H9 (cell line): ENCODE measurements around the gene CHSY1. TPM values are rescaled to one million over a fixed set of nuclear protein-coding genes. Genes with fewer than 3 reads are reported as not detected.
A peak's percentile ranks its signal among the peaks of the same experiment; 100 is the strongest.

Experiments
- DNase-seq: peaks from one replicate; pipeline ENCODE4 v3.0.0-alpha.2; 2017
- H2AFZ ChIP-seq: one replicate; pipeline ENCODE4 v1.6.1; 2013; ENCODE audit warnings: mild to moderate bottlenecking, low read length, control low read depth, moderate library complexity
- H2AK5ac ChIP-seq: 2 replicates; pipeline ENCODE4 v1.6.1; 2013; ENCODE audit warnings: low read length, control low read depth, mixed read lengths; ENCODE audit not compliant: insufficient read length
- H2BK120ac ChIP-seq: one replicate; pipeline ENCODE4 v1.6.1; 2013; ENCODE audit warnings: low read depth, mild to moderate bottlenecking, low read length, control low read depth, inconsistent platforms; ENCODE audit not compliant: poor library complexity, severe bottlenecking
- H2BK12ac ChIP-seq: 2 replicates; pipeline ENCODE4 v1.6.1; 2013; ENCODE audit warnings: low read length, control low read depth, mixed read lengths, low read depth; ENCODE audit not compliant: insufficient read length
- H2BK15ac ChIP-seq: 2 replicates; pipeline ENCODE4 v1.6.1; 2013; ENCODE audit warnings: low read depth, low read length, control low read depth
- H2BK20ac ChIP-seq: one replicate; pipeline ENCODE4 v1.6.1; 2013; ENCODE audit warnings: low read depth, mild to moderate bottlenecking, low read length, control low read depth, inconsistent platforms; ENCODE audit not compliant: poor library complexity, severe bottlenecking
- H2BK5ac ChIP-seq: 2 replicates; pipeline ENCODE4 v1.6.1; 2013; ENCODE audit warnings: low read length, control low read depth, mixed read lengths; ENCODE audit not compliant: insufficient read length
- H3K14ac ChIP-seq: 2 replicates; pipeline ENCODE4 v1.6.1; 2013; ENCODE audit warnings: low read length, control low read depth; ENCODE audit not compliant: insufficient read depth
- H3K18ac ChIP-seq: 2 replicates; pipeline ENCODE4 v1.6.1; 2013; ENCODE audit warnings: low read depth, mild to moderate bottlenecking, mixed read lengths, low read length, control low read depth; ENCODE audit not compliant: insufficient read length
- H3K23ac ChIP-seq: 2 replicates; pipeline ENCODE4 v1.6.1; 2013; ENCODE audit warnings: low read length, control low read depth, mixed read lengths, low read depth; ENCODE audit not compliant: insufficient read length
- H3K23me2 ChIP-seq: 2 replicates; pipeline ENCODE4 v1.6.1; 2013; ENCODE audit warnings: low read depth, mild to moderate bottlenecking, mixed read lengths, low read length, control low read depth; ENCODE audit not compliant: insufficient read length, poor library complexity, severe bottlenecking
- H3K27ac ChIP-seq: 2 replicates; pipeline ENCODE4 v1.5.1; 2013; ENCODE audit warnings: low read length, control low read depth, mixed read lengths, low read depth; ENCODE audit not compliant: insufficient read length
- H3K27me3 ChIP-seq: 2 replicates; pipeline ENCODE4 v1.6.1; 2013; ENCODE audit warnings: low read length, control low read depth, inconsistent platforms; ENCODE audit not compliant: insufficient read depth
- H3K4ac ChIP-seq: 2 replicates; pipeline ENCODE4 v1.6.1; 2013; ENCODE audit warnings: low read depth, mild to moderate bottlenecking, control low read depth, inconsistent platforms, low read length, moderate library complexity
- H3K4me1 ChIP-seq: 2 replicates; pipeline ENCODE4 v1.6.1; 2013; ENCODE audit warnings: low read length, control low read depth, inconsistent platforms; ENCODE audit not compliant: insufficient read depth
- H3K4me2 ChIP-seq: 2 replicates; pipeline ENCODE4 v1.6.1; 2013; ENCODE audit warnings: low read length, control low read depth, mixed read lengths; ENCODE audit not compliant: insufficient read length, insufficient read depth
- H3K56ac ChIP-seq: 2 replicates; pipeline ENCODE4 v1.6.1; 2013; ENCODE audit warnings: low read depth, mild to moderate bottlenecking, mixed read lengths, low read length, control low read depth; ENCODE audit not compliant: insufficient read length
- H3K79me1 ChIP-seq: 2 replicates; pipeline ENCODE4 v1.6.1; 2013; ENCODE audit warnings: low read depth, mild to moderate bottlenecking, moderate library complexity, low read length, control low read depth, inconsistent platforms; ENCODE audit not compliant: insufficient read depth, poor library complexity, severe bottlenecking
- H3K79me2 ChIP-seq: 2 replicates; pipeline ENCODE4 v1.6.1; 2013; ENCODE audit warnings: low read length, control low read depth, inconsistent platforms; ENCODE audit not compliant: insufficient read depth
- H3K9ac ChIP-seq: 2 replicates; pipeline ENCODE4 v1.6.1; 2013; ENCODE audit warnings: low read length, control low read depth, mixed read lengths; ENCODE audit not compliant: insufficient read length; ENCODE audit errors: extremely low read depth
- H3K9me3 ChIP-seq: one replicate; pipeline ENCODE4 v1.6.1; 2013; ENCODE audit warnings: low read depth, low read length, inconsistent platforms; ENCODE audit not compliant: control insufficient read depth
- H3T11ph ChIP-seq: one replicate; pipeline ENCODE4 v1.6.1; 2013; ENCODE audit warnings: mild to moderate bottlenecking, low read length, control low read depth, inconsistent platforms
- H4K20me1 ChIP-seq: one replicate; pipeline ENCODE4 v1.6.1; 2013; ENCODE audit not compliant: control insufficient read depth, insufficient read length, insufficient read depth
- H4K5ac ChIP-seq: 2 replicates; pipeline ENCODE4 v1.6.1; 2013; ENCODE audit warnings: low read depth, mild to moderate bottlenecking, mixed read lengths, low read length, control low read depth; ENCODE audit not compliant: insufficient read length
- H4K8ac ChIP-seq: replicated peaks from 2 replicates; pipeline ENCODE4 v1.6.1; 2013; ENCODE audit warnings: low read length, control low read depth, mixed read lengths, low read depth; ENCODE audit not compliant: insufficient read length
- H4K91ac ChIP-seq: 2 replicates; pipeline ENCODE4 v1.6.1; 2013; ENCODE audit warnings: low read depth, mild to moderate bottlenecking, moderate library complexity, mixed read lengths, low read length, control low read depth; ENCODE audit not compliant: insufficient read length
- H3K27ac Mint-ChIP-seq, 3 experiments: 2 replicates in 2 of 3; 3 replicates in 1 of 3; pipeline ENCODE4 v1.8.0; 2020 to 2021; ENCODE audit warnings: mixed read lengths in 3 of 3, mild to moderate bottlenecking in 1 of 3, moderate library complexity in 1 of 3
- H3K27me3 Mint-ChIP-seq: 2 replicates; pipeline ENCODE4 v1.8.0; 2021; ENCODE audit warnings: low read depth, mild to moderate bottlenecking, moderate library complexity, mixed read lengths
- H3K36me3 Mint-ChIP-seq, 3 experiments: 2 replicates in 2 of 3; 3 replicates in 1 of 3; pipeline ENCODE4 v1.8.0; 2020 to 2021; ENCODE audit warnings: low read depth in 3 of 3, mixed read lengths in 3 of 3; ENCODE audit not compliant: insufficient read depth in 1 of 3
- H3K4me1 Mint-ChIP-seq, 2 experiments: 2 replicates each; pipeline ENCODE4 v1.8.0; 2020; ENCODE audit warnings: mixed read lengths in 2 of 2
- H3K4me3 Mint-ChIP-seq, 2 experiments: 2 replicates in 1 of 2; 3 replicates in 1 of 2; pipeline ENCODE4 v1.8.0; 2020 to 2021; ENCODE audit warnings: mild to moderate bottlenecking in 2 of 2, mixed read lengths in 2 of 2, moderate library complexity in 1 of 2
- H3K9me3 Mint-ChIP-seq, 2 experiments: 2 replicates in 1 of 2; 3 replicates in 1 of 2; pipeline ENCODE4 v1.8.0; 2020; ENCODE audit warnings: mild to moderate bottlenecking in 2 of 2, mixed read lengths in 2 of 2, moderate library complexity in 1 of 2
- whole genome bisulfite sequencing: extraction: QIAGEN DNeasy Blood & Tissue Kit; methylation state at CpG from one replicate; pipeline ENCODE4 v1.1.7; 2013; ENCODE audit warnings: missing lambda C conversion rate, low lambda C conversion rate, mixed read lengths; ENCODE audit not compliant: insufficient read length; ENCODE audit errors: extremely low coverage; 5-methylcytosine and 5-hydroxymethylcytosine counted together
- total RNA-seq: library from RNA; stranded (reverse); gene quantifications from 2 replicates; pipeline ENCODE4 v1.2.1, GENCODE V29; 2021
- TF ChIP-seq, protein P1 (sequence below): fragments of 200-600 bp; sonication (generic); conservative IDR thresholded peaks from 3 replicates; pipeline ENCODE4 v1.8.0; 2021; ENCODE audit warnings: antibody characterized with exemption, mild to moderate bottlenecking

Gene CHSY1
- total RNA-seq, 1 experiment from 2014 or later: 68.3 TPM

- H3K4me1 ChIP-seq: no peaks in the 10 kb centered on the region
- no peak overlapping the region for H3K23ac ChIP-seq
- H3K4ac ChIP-seq: no peak overlapping the region
- H3K56ac ChIP-seq: no peak overlapping the region
- H2BK12ac ChIP-seq: no peak overlapping the region
- no peak overlapping the region for H3K4me3 Mint-ChIP-seq
- no peak overlapping the region for H4K8ac ChIP-seq
- H2BK20ac ChIP-seq: no peak overlapping the region
- no peak overlapping the region for H3K27ac ChIP-seq
- no peak overlapping the region for H4K5ac ChIP-seq
- H3K9me3 Mint-ChIP-seq: no peaks in the 10 kb centered on the region
- no peaks in the 10 kb centered on the region for H3K23me2 ChIP-seq
- H4K91ac ChIP-seq: no peak overlapping the region
- no peak overlapping the region for H3T11ph ChIP-seq
- H3K4me2 ChIP-seq: no peak overlapping the region
- WGBS: no CpG with 5 or more reads among the region's 2 CpGs
- no peak overlapping the region for H3K14ac ChIP-seq
- peaks cover 4 to 16% (median 10%) of the 10 kb centered on the region in 3 experiments; a peak in 6 of 7 replicates for H3K36me3 Mint-ChIP-seq
- peaks cover 9 to 21% of the 10 kb centered on the region in 2 experiments for H3K4me1 Mint-ChIP-seq
- no peak overlapping the region for H3K18ac ChIP-seq
- H2BK15ac ChIP-seq: no peak overlapping the region
- no peak for DNase-seq
- H3K27me3 Mint-ChIP-seq: no peaks in the 10 kb centered on the region
- peaks cover 49% of the 10 kb centered on the region for H3K79me2 ChIP-seq
- peak overlapping the region; percentile 26 to 73 (median 49); a peak in 4 of 7 replicates for H3K27ac Mint-ChIP-seq
- no peaks in the 10 kb centered on the region for H4K20me1 ChIP-seq
- H3K9me3 ChIP-seq: no peaks in the 10 kb centered on the region
- TF ChIP-seq, protein P1, sequence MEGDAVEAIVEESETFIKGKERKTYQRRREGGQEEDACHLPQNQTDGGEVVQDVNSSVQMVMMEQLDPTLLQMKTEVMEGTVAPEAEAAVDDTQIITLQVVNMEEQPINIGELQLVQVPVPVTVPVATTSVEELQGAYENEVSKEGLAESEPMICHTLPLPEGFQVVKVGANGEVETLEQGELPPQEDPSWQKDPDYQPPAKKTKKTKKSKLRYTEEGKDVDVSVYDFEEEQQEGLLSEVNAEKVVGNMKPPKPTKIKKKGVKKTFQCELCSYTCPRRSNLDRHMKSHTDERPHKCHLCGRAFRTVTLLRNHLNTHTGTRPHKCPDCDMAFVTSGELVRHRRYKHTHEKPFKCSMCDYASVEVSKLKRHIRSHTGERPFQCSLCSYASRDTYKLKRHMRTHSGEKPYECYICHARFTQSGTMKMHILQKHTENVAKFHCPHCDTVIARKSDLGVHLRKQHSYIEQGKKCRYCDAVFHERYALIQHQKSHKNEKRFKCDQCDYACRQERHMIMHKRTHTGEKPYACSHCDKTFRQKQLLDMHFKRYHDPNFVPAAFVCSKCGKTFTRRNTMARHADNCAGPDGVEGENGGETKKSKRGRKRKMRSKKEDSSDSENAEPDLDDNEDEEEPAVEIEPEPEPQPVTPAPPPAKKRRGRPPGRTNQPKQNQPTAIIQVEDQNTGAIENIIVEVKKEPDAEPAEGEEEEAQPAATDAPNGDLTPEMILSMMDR: no peak
- H2BK5ac ChIP-seq: no peak overlapping the region
- no peak overlapping the region for H2AFZ ChIP-seq
- H3K27me3 ChIP-seq: no peaks in the 10 kb centered on the region
- H3K9ac ChIP-seq: no peak overlapping the region
- no peak overlapping the region for H2AK5ac ChIP-seq
- no peak overlapping the region for H2BK120ac ChIP-seq
- no peaks in the 10 kb centered on the region for H3K79me1 ChIP-seq
Measured at GRCh38 chr15:101220060-101220459, 31.8 kb downstream of the CHSY1 start.
